ENCODE measurements around the gene GPR63.

DNA sequence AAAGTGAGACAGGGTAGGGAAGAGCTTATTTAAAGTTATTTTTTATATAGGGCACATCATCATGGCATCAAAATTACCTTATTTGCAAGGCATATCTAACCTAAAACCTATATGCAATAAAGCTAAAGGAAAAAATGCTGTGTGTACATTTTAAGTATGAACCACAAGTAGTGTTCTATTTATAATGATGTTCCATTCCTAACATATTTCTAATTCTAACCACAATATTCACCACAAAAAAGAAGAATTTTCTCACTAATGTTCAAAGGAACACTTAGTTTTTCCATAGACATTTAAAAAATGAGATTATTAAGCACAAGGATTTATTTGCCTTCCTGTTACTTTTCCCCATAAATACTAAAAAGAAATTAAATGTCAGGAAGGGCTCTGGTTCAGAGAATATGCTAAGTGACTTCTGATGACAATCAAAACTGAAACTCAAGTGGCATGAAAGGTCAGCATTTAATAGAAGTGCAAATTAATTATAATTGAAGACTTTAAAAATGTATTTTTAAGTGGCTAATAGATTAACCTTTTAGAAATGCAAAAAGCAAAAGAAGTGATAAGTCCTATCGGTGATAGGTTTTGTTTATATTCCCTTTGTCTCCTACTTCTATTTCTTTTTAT lies 25.1 kb downstream of the GPR63 start:
- TF ChIP-seq, protein P1, sequence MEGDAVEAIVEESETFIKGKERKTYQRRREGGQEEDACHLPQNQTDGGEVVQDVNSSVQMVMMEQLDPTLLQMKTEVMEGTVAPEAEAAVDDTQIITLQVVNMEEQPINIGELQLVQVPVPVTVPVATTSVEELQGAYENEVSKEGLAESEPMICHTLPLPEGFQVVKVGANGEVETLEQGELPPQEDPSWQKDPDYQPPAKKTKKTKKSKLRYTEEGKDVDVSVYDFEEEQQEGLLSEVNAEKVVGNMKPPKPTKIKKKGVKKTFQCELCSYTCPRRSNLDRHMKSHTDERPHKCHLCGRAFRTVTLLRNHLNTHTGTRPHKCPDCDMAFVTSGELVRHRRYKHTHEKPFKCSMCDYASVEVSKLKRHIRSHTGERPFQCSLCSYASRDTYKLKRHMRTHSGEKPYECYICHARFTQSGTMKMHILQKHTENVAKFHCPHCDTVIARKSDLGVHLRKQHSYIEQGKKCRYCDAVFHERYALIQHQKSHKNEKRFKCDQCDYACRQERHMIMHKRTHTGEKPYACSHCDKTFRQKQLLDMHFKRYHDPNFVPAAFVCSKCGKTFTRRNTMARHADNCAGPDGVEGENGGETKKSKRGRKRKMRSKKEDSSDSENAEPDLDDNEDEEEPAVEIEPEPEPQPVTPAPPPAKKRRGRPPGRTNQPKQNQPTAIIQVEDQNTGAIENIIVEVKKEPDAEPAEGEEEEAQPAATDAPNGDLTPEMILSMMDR (IDR thresholded peaks at IDR 0.05): no peak
- no peak for TF ChIP-seq POLR2A (IDR thresholded peaks at IDR 0.05)

Data from body of pancreas (tissue), 4 donors.